ENCODE measurements around the gene ANKRD40CL. TPM values are rescaled to one million over a fixed set of nuclear protein-coding genes. Genes with fewer than 3 reads are reported as not detected.

The ANKRD40CL gene
- total RNA-seq, 2 experiments from 2014 or later = not detected

DNA sequence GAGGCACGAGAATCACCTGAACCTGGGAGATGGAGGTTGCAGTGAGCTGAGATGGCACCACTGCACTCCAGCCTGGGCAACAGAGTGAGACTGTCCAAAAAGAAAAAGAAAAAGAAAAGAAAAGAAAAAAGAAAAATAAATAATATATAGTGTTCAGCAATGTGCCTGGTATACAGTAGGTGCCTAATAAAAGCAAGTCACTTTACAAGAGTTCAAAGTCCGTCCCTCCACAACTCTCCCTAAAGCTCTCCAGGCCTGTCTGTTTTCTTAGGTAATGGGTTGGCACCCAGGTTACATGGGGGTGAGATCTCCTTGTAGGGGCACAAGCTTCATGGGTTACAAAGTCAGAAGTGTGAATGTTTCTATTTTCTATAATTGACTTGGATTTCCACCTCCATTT is 16.6 kb upstream of the ANKRD40CL start:
- no peaks in the 10 kb centered on the region for H3K36me3 Mint-ChIP-seq (ENCODE audit: low read depth)
- DNase-seq = no peak
- H3K4me3 Mint-ChIP-seq = no peak overlapping the region
- CTCF ChIA-PET = interaction anchor here (1.0 to 2.8 kb wide), 10 partner anchors 12 to 257 kb away, joined by 3 to 15 read pairs (median 4); no protein-coding TSS in a partner anchor
- no peaks in the 10 kb centered on the region for H3K9me3 Mint-ChIP-seq
- peaks cover 34% of the 10 kb centered on the region for H3K4me1 Mint-ChIP-seq
- H3K27ac Mint-ChIP-seq = no peak overlapping the region
- POLR2A ChIA-PET = no interaction called here
- H3K27me3 Mint-ChIP-seq = peaks cover 29% of the 10 kb centered on the region

DNA sequence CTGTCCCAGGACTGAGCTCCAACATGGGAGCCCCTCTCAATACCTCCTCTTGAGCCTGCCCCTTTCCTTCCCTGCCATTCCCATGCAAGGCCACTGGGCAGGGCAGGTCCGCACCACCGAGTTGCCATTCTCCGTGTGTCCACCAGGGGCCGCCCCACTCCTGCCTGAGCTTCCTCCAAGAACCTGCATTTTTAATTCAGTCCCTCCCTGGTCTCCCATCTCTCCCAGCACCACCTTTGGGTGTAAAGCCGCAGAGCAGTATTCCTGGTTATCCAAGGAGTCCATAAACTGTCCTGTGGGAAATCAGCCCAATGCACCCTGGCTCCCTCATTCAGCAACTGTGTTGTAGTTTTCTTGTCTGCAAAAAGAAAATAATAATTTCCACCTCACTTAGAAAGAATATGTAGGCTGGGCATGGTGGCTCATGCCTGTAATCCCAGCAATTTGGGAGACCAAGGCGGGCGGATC is 15.9 kb upstream of the ANKRD40CL start:
- Mint-ChIP-seq H3K36me3 (ENCODE audit: low read depth) (no peaks in the 10 kb centered on the region), H3K9me3 (no peaks in the 10 kb centered on the region), H3K27me3 (peaks cover 36% of the 10 kb centered on the region), H3K4me3 (no peak overlapping the region), H3K27ac (no peak overlapping the region), H3K4me1 (peaks cover 35% of the 10 kb centered on the region)
- ChIA-PET POLR2A (no interaction called here), CTCF (interaction anchor here (0.7 to 2.8 kb wide), 24 partner anchors 13 to 386 kb away, joined by 3 to 15 read pairs (median 4); partner anchors contain the start of genes LRRC59, NME1 and TOB1)
- peak; percentile 80 for DNase-seq

DNA sequence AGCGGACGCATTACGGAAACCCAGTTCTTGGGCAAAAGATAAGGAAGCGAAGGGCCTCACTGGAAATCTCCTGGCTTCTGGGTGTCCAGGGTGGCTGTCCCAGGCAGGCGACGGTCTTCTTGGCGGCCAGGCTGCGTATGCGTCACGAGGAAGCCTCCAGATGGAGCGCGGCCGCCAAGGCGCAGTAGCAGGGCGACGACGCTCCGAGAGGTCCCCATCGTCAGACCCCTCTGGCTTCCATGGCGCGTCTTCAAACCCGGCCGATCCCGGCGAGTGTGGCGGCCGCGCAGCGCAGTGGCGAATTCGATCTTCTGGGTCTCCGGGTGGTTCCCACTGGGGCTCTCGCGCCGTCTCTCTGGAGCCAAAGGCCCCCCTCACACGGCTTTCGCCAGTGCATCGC is 13.8 kb upstream of the ANKRD40CL start:
- Mint-ChIP-seq H3K27me3 (peaks cover 47% of the 10 kb centered on the region), H3K4me1 (peaks cover 28% of the 10 kb centered on the region), H3K4me3 (peak overlapping the region; percentile 14), H3K9me3 (no peaks in the 10 kb centered on the region), H3K27ac (no peak overlapping the region), H3K36me3 (ENCODE audit: low read depth) (no peaks in the 10 kb centered on the region)
- DNase-seq = no peak
- CTCF ChIA-PET = no interaction called here
- POLR2A ChIA-PET = no interaction called here

DNA sequence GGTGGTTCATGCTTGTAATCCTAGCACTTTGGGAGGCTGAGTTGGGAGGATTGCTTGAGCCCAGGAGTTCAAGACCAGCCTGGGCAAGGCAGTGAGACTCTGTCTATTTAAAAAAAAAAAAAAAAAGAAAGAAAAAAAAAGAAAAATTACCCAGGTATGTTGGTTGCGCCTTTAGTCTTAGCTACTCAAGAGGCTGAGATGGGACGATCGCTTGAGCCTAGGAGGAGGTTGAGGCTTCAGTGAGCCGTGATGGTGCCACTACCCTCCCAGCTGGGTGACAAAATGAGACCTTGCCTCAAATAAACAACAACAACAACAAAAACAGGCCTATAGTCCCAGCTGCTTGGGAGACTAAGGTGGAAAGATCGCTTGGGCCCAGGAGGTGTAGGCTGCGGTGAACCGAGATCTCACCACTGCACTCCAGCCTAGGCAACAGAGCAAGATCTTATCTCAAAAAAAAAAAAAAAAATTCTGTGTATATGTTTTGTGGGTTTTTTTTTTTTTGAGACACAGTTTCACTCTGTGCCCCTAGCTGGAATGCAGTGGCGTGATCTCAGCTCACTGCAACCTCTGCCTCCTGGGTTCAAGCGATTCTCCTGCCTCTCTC is 12.5 kb upstream of the ANKRD40CL start:
- Mint-ChIP-seq H3K27me3 (peaks cover 41% of the 10 kb centered on the region), H3K4me1 (peaks cover 28% of the 10 kb centered on the region), H3K4me3 (peak overlapping the region; percentile 60), H3K27ac (peak overlapping the region; percentile 81), H3K36me3 (ENCODE audit: low read depth) (no peaks in the 10 kb centered on the region), H3K9me3 (no peaks in the 10 kb centered on the region)
- POLR2A ChIA-PET = no interaction called here
- DNase-seq = peak; percentile 73
- CTCF ChIA-PET = interaction anchor here (0.6 to 2.4 kb wide), 8 partner anchors 13 to 383 kb away, joined by 3 to 8 read pairs (median 4); partner anchors contain the start of genes ANKRD40CL and LRRC59

DNA sequence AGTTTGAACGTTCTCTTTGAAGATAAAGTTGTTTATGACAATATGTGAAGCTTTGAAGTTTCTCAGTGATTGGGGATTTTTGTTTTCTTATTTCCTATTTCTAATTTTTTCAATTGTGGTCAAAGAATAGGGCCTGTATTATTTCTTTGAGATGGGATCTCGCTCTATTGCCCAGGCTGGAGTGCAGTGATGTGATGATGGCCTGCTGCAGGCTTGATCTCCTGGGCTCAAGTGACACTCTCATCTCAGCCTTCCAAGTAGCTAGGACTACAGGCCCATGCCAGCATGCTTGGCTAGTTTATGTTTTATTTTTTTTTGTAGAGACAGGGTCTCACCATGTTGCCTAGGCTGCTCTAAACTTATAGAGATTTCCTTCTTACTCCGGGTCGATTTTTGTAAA is 11.7 kb upstream of the ANKRD40CL start:
- Mint-ChIP-seq H3K4me1 (peaks cover 28% of the 10 kb centered on the region), H3K27ac (no peak overlapping the region), H3K27me3 (peaks cover 38% of the 10 kb centered on the region), H3K9me3 (no peaks in the 10 kb centered on the region), H3K36me3 (ENCODE audit: low read depth) (no peaks in the 10 kb centered on the region), H3K4me3 (no peak overlapping the region)
- ChIA-PET POLR2A (no interaction called here), CTCF (interaction anchor here (0.6 to 2.4 kb wide), 5 partner anchors 12 to 382 kb away, joined by 3 to 8 read pairs (median 4); partner anchors contain the start of genes ANKRD40CL and LRRC59)
- no peak for DNase-seq

DNA sequence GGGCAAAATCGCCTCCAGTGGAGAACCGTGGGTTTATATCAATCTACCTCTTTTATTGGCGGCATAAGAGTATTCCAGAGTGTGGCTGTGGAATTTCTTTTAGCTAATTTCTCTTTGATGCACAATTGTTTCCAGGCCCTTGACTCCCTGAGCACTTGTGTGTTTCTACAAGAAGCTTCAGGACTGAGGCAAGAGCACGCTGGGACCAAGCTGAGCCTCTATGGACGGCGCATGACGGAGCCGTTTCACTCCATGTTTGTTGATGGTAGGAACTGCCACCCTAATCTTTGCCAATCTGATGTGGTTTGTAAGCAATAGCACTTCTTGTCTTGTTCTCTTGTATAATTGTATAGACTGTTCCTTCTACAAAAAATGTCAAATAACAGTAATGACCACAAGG is 11.2 kb upstream of the ANKRD40CL start:
- Mint-ChIP-seq H3K4me3 (no peak overlapping the region), H3K4me1 (peaks cover 28% of the 10 kb centered on the region), H3K36me3 (ENCODE audit: low read depth) (no peaks in the 10 kb centered on the region), H3K27me3 (peaks cover 40% of the 10 kb centered on the region), H3K27ac (no peak overlapping the region), H3K9me3 (no peaks in the 10 kb centered on the region)
- POLR2A ChIA-PET = no interaction called here
- no peak for DNase-seq
- CTCF ChIA-PET = interaction anchor here (0.6 to 2.4 kb wide), 3 partner anchors 11 to 345 kb away, joined by 3 to 8 read pairs (median 4); partner anchors contain the start of gene ANKRD40CL

DNA sequence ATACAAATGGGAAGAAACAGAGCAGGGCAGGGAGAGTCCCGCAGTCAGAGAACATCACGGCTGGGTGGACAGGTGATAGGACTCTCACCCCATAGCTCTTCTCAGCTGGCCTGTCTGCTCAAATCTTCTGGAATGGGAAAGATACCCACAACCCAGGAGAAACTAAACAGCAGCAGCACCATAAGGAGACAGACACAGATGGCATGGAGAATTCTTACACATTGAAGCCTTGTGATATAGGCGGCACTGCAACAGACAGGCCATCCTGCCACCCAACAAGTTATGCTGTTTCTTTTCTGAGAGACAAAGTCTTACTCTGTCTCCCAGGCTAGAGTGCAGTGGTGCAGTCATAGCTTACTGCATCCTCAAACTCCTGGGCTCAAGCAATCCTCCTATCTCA is 8.6 kb upstream of the ANKRD40CL start:
- DNase-seq = no peak

DNA sequence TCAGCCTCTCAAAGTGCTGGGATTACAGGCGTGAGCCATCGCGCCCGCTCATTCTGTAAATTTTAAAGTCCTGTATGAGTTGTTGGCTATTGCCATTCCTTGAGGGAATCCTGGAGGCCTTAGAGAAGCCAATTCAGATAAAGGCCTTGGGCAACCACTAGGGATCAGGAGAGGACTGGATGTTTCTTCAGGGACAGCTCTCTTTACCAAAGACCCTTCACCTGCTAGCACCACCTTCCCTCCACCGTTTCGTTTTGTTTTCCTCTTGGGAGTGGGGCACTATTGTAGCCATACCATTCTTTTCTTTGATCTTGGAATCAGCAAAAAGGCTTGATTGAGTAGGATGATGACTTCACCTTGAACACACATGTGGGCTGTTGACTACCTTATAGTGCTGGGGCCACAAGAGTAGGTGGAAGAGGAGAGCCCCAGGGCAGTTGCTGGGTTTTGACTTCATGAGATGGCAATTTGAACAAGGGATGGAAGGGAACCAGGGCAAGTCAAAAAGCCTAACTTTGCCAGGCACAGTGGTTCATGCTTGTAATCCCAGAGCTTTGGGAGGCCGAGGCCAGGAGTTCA is 7.0 kb upstream of the ANKRD40CL start:
- peaks cover 41% of the 10 kb centered on the region for H3K27me3 Mint-ChIP-seq
- peaks cover 13% of the 10 kb centered on the region for H3K4me1 Mint-ChIP-seq
- CTCF ChIA-PET = interaction anchor here (0.6 to 2.9 kb wide), 2 partner anchors 12 to 189 kb away, joined by 3 to 11 read pairs; no protein-coding TSS in a partner anchor
- H3K9me3 Mint-ChIP-seq = no peaks in the 10 kb centered on the region
- POLR2A ChIA-PET = no interaction called here
- no peak overlapping the region for H3K27ac Mint-ChIP-seq
- no peaks in the 10 kb centered on the region for H3K36me3 Mint-ChIP-seq (ENCODE audit: low read depth)
- H3K4me3 Mint-ChIP-seq = no peak overlapping the region
- no peak for DNase-seq

More for the DNA sequence above, 8.6 kb upstream of the ANKRD40CL start:
- ChIA-PET CTCF (interaction anchor here (0.6 to 1.8 kb wide), 3 partner anchors 10 to 17 kb away, joined by 3 to 5 read pairs (median 5); no protein-coding TSS in a partner anchor), POLR2A (no interaction called here)
- Mint-ChIP-seq H3K27me3 (peaks cover 36% of the 10 kb centered on the region), H3K36me3 (ENCODE audit: low read depth) (no peaks in the 10 kb centered on the region), H3K4me3 (no peak overlapping the region), H3K4me1 (peaks cover 25% of the 10 kb centered on the region), H3K9me3 (no peaks in the 10 kb centered on the region), H3K27ac (no peak overlapping the region)

DNA sequence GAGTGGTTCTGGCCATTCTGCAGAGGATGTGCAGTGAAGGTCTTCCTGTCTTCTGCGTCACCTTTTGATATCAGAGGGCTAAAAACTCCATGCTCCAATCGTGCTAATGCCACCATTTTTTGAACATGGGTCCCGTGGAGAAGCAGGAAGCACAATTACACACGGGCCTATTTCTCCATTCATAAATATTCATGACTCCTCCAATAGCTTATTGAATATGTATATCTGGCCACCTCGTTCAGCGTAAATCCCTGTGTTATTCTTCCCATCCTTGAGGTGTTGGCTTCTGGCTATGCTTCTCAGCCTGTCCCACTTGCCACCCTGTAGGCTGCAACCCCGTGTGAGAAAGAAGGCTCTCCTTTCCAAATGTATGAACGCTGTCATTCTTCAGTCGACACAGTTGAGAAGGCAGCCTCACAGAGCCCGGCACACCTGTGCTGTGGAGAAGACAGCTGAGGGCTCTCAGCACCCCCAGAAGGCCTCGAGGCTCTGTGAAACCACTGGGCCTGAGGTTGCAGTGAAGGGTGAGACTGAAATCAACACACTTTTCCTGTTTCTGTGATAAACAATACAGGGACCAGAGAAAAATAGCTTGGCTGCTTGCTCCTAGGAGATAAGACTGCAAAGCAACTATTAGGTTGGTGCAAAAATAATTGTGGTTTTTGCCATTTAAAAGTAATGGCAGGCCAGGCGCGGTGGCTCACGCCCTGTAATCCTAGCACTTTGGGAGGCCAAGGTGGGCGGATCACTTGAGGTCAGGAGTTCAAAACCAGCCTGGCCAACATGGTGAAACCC is 4.9 kb upstream of the ANKRD40CL start:
- no peak overlapping the region for H3K4me3 Mint-ChIP-seq
- no peak for DNase-seq
- POLR2A ChIA-PET = no interaction called here
- H3K27ac Mint-ChIP-seq = no peak overlapping the region
- H3K9me3 Mint-ChIP-seq = no peaks in the 10 kb centered on the region
- no peaks in the 10 kb centered on the region for H3K36me3 Mint-ChIP-seq (ENCODE audit: low read depth)
- H3K4me1 Mint-ChIP-seq = peaks cover 9% of the 10 kb centered on the region
- peaks cover 29% of the 10 kb centered on the region for H3K27me3 Mint-ChIP-seq
- CTCF ChIA-PET = interaction anchor here (0.6 to 2.9 kb wide), 2 partner anchors 10 to 319 kb away, joined by 3 to 11 read pairs; no protein-coding TSS in a partner anchor

DNA sequence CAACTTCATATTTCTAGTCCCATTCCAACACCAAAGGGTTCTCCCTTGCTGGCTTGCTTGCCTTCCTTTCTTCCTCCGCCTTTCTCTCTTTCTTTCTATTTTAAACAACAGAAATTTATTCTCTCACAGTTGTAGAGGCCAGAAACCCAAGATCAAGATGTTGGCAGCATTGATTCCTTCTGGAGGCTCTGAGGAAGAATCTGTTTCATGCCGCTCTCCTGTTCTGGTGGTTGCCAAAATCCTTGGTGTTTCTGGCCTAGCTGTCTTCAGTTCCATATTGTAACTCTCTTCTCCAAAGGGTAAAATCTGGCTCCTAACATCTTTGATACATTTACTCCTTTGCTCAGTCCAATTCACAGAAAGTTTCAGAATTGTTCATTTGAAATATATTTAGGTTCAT is 3.0 kb upstream of the ANKRD40CL start:
- no peak overlapping the region for H3K27ac Mint-ChIP-seq
- POLR2A ChIA-PET = no interaction called here
- CTCF ChIA-PET = interaction anchor here (1.6 kb wide), 1 partner anchor 14 kb away, joined by 4 read pairs; no protein-coding TSS in a partner anchor
- H3K4me3 Mint-ChIP-seq = no peak overlapping the region
- no peaks in the 10 kb centered on the region for H3K9me3 Mint-ChIP-seq
- H3K4me1 Mint-ChIP-seq = peaks cover 12% of the 10 kb centered on the region
- no peak for DNase-seq
- H3K36me3 Mint-ChIP-seq (ENCODE audit: low read depth) = no peaks in the 10 kb centered on the region
- H3K27me3 Mint-ChIP-seq = peaks cover 23% of the 10 kb centered on the region

DNA sequence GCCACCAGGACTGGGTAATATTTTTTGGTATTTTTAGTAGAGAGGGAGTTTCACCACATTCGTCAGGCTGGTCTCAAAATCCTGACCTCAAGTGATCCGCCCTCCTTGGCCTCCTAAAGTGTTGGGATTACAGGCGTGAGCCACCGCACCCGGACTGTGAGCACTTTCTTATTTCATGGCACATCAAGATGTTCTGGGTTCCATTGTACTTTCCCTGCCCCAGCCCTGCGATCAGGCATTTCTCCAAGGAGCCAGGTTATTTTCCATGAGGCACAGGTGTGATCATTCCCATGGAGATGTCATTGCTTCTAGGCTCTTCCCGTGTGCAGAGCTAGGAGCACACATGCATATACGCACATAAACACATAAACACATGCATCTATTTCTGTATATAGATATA is 2.6 kb upstream of the ANKRD40CL start:
- H3K27ac Mint-ChIP-seq = no peak overlapping the region
- H3K4me3 Mint-ChIP-seq = no peak overlapping the region
- no peaks in the 10 kb centered on the region for H3K9me3 Mint-ChIP-seq
- H3K4me1 Mint-ChIP-seq = peaks cover 13% of the 10 kb centered on the region
- ChIA-PET CTCF (interaction anchor here (1.1 to 1.6 kb wide), 2 partner anchors 13 to 15 kb away, joined by 3 to 4 read pairs; no protein-coding TSS in a partner anchor), POLR2A (no interaction called here)
- DNase-seq = no peak
- no peaks in the 10 kb centered on the region for H3K36me3 Mint-ChIP-seq (ENCODE audit: low read depth)
- peaks cover 23% of the 10 kb centered on the region for H3K27me3 Mint-ChIP-seq

DNA sequence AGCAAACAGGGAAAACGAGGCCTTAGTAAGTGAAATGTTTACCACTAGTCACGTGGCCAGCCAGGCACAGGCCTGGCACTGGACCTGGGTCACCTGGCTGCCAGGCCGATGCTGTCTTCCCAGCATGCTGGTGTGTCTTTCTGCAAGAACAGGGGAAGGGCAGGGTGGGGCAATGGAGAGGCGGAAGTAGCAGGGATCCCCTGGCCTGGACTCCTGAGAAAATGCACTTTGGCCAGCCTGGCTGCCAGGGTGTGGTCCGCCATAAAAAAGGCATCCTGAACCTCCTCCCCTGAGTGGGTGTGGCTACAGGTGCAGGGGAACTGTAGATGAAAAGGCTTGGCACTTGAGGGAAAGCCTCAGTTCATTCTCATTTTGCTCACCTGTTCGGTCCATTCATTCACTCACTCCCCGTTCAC is 1.0 kb upstream of the ANKRD40CL start:
- H3K36me3 Mint-ChIP-seq (ENCODE audit: low read depth) = no peaks in the 10 kb centered on the region
- peaks cover 16% of the 10 kb centered on the region for H3K4me1 Mint-ChIP-seq
- no peak for DNase-seq
- peaks cover 18% of the 10 kb centered on the region for H3K27me3 Mint-ChIP-seq
- no peak overlapping the region for H3K4me3 Mint-ChIP-seq
- ChIA-PET POLR2A (no interaction called here), CTCF (interaction anchor here (2.8 kb wide), 1 partner anchor 11 kb away, joined by 8 read pairs; no protein-coding TSS in a partner anchor)
- H3K27ac Mint-ChIP-seq = no peak overlapping the region
- no peaks in the 10 kb centered on the region for H3K9me3 Mint-ChIP-seq
